Activated naive CD4-positive, alpha-beta T cell treated with anti-CD3 and anti-CD28 coated beads, Interleukin-2, amount 50 U/mL, for 72 hours (primary cell): ENCODE data around the gene C2orf81. TPM values are rescaled to one million over a fixed set of nuclear protein-coding genes. Genes with fewer than 3 reads are reported as not detected.

Source experiments
- ATAC-seq, 2 donors: fragments of 150-1000 bp; cut with Tn5 transposase; 2 replicates each; pipeline ENCODE4 v1.10.0; 2021; ENCODE audit warnings: mild to moderate bottlenecking in 2 of 2, moderate library complexity in 2 of 2
- DNase-seq, 2 donors: peaks; one replicate each; pipeline ENCODE4 v3.0.0; 2021 to 2022; ENCODE audit warnings: low spot score in 2 of 2
- H3K27ac Mint-ChIP-seq, 2 donors: one replicate each; pipeline ENCODE4 v1.8.0; 2022; ENCODE audit warnings: mild to moderate bottlenecking in 2 of 2, mixed read lengths in 2 of 2
- H3K36me3 Mint-ChIP-seq, 2 donors: one replicate each; pipeline ENCODE4 v1.8.0; 2022; ENCODE audit warnings: mixed read lengths in 2 of 2
- H3K9me3 Mint-ChIP-seq, 2 donors: one replicate each; pipeline ENCODE4 v1.8.0; 2022; ENCODE audit warnings: mixed read lengths in 2 of 2
- total RNA-seq, 2 donors: library from RNA; stranded (reverse); gene quantifications; one replicate each; pipeline ENCODE4 v1.2.3, GENCODE V29; 2022

The C2orf81 gene
- total RNA-seq, 2 donors from 2014 or later = 2.1 to 6.4 TPM

- DNase-seq = peak in 1 of 2 donors; percentile 22
- Mint-ChIP-seq H3K27ac (peak overlapping the region in 1 of 2 donors; percentile 49), H3K36me3 (no peaks in the 10 kb centered on the region), H3K9me3 (no peaks in the 10 kb centered on the region)
- peak; percentile 29 to 39 for ATAC-seq
Observed at GRCh38 chr2:74415762-74416395, 5.5 kb downstream of the C2orf81 start.

DNA sequence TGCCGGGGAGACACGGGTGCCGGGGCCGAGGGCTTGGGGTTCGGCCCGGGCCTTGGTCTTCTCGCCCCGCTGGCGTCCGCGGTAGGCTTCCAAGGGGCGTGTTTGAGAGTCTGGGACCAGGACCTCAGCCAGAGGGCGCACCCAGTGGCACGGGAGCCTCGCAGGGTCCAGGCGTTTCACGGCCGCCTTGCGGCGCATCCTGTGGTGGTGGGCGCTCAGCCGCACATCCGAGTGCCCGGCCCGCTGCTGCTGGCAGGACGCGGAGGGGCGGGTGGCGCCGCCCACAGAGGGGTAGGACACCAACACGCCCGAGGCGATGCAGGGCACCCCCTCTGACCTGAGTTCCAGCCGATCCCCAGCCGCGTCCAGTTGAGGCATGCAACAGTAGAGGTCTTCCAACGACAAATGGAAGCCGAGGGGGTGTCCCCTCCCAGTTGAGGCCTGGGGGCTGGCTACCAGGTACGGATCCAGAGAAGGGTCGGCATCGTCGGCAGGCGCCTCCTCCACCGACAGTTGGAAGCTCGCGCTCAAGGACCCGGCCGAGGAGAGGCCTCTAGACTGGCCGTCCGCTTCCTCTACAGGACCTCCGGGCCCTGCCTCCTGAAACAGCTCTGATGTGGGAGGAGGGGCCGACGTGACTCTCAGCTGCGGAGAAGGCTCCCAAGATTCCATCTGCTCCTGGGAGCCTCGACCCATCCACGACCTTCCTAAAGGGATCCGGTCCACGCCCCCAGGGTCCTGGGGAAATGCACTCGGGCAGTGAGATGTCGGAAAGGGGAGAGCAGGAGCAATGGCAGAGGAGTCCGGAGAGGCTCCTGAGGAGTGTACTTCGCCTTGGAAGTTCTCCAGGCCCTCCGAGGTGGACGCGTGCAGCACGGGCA, 6.3 kb downstream of the C2orf81 start:
- Mint-ChIP-seq H3K36me3 (no peaks in the 10 kb centered on the region), H3K9me3 (no peaks in the 10 kb centered on the region), H3K27ac (peak overlapping the region in 1 of 2 donors; percentile 49)
- ATAC-seq (peak; percentile 56 to 64), DNase-seq (peak in 1 of 2 donors; percentile 28)

- no peak for DNase-seq
- H3K27ac Mint-ChIP-seq = no peak overlapping the region
- no peak for ATAC-seq
- H3K36me3 Mint-ChIP-seq = no peaks in the 10 kb centered on the region
- H3K9me3 Mint-ChIP-seq = no peaks in the 10 kb centered on the region
Observed at GRCh38 chr2:74414441-74414840, 7.0 kb downstream of the C2orf81 start.

DNA sequence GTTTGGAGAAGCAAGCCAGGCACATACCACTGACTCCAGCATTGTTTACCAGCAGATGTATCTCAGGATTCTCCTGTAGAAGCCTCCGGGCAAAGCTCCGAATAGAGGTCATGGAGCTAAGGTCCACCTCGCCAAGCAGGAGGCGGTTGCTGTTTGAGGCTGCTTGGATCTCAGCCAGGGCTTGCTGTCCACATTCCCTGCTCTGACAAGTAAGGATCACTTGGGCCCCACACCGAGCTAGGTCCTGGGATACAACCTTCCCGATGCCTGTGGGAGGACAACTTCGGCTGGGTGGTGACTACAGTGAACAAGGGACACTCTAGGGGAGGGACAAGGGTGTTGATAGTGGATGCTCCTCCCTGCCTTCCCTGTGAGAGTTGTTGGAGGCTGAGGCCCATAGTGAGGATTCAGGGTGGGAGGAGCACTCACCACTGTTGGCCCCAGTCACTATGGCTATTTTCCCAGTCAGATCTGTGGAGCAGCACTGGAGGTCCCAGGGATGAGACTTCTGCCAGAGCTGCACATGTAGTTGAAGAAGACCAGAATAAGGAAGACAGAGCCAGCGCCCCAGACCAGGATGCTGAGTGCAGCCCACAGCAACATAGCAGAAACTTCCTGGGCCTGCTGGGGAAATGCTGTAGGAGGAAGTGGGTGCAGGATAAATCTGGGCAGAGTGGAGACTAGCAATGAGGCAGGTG, 8.3 kb downstream of the C2orf81 start:
- Mint-ChIP-seq H3K36me3 (no peaks in the 10 kb centered on the region), H3K9me3 (no peaks in the 10 kb centered on the region), H3K27ac (no peak overlapping the region)
- no peak for DNase-seq
- no peak for ATAC-seq

DNA sequence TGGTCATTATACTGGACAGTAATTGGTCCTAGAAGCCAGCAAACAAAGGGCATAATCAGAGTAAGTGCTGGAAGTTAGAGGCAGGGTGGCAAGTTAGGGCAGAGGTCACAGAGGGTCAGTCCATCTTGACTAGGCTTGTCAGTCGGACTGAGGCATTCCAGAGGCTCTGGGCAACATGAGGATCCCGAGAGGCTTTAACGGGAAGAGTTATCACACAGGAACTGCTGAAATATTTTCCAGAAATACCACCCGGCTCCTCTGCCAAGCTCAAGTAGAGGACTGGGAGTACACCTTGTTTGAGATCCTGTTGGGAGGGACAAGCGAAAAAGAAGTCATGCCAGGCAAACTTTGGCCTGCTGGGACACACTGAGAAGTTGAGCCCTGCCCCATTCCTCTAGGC, 13.7 kb downstream of the C2orf81 start:
- Mint-ChIP-seq H3K27ac (no peak overlapping the region), H3K36me3 (no peaks in the 10 kb centered on the region), H3K9me3 (no peaks in the 10 kb centered on the region)
- DNase-seq (no peak), ATAC-seq (no peak)

DNA sequence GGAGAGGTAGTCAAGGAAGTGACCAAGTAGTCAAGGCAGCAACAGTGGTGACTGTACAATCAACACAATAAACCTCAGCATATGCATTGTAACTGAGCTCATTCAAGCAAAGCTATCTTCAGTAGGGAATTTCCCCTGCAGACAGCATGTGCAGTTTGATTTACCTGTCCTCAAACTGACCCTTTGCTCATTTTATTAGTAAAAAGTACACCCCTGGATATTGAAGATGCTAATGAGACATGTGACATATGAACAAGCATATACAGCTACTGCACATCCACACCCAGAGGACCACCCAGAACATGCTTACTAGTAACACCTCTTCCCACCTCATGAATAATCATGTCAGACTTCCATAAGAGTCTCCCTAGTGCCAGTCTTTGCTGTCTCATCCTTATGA, 15.4 kb downstream of the C2orf81 start:
- no peak for ATAC-seq
- DNase-seq = no peak
- H3K36me3 Mint-ChIP-seq = no peaks in the 10 kb centered on the region
- no peaks in the 10 kb centered on the region for H3K9me3 Mint-ChIP-seq
- H3K27ac Mint-ChIP-seq = no peak overlapping the region

GRCh38 chr2:74401891-74402290, 19.5 kb downstream of the C2orf81 start:
- Mint-ChIP-seq H3K27ac (no peak overlapping the region), H3K9me3 (no peaks in the 10 kb centered on the region), H3K36me3 (no peaks in the 10 kb centered on the region)
- ATAC-seq (no peak), DNase-seq (no peak)

- DNase-seq = no peak
- ATAC-seq = peak; percentile 29 to 62
- no peaks in the 10 kb centered on the region for H3K36me3 Mint-ChIP-seq
- no peak overlapping the region for H3K27ac Mint-ChIP-seq
- no peaks in the 10 kb centered on the region for H3K9me3 Mint-ChIP-seq
Observed at GRCh38 chr2:74399785-74400184, 21.6 kb downstream of the C2orf81 start.

- ATAC-seq (no peak), DNase-seq (no peak)
- Mint-ChIP-seq H3K9me3 (no peaks in the 10 kb centered on the region), H3K36me3 (no peaks in the 10 kb centered on the region), H3K27ac (no peak overlapping the region)
Observed at GRCh38 chr2:74396149-74396548, 25.3 kb downstream of the C2orf81 start.

DNA sequence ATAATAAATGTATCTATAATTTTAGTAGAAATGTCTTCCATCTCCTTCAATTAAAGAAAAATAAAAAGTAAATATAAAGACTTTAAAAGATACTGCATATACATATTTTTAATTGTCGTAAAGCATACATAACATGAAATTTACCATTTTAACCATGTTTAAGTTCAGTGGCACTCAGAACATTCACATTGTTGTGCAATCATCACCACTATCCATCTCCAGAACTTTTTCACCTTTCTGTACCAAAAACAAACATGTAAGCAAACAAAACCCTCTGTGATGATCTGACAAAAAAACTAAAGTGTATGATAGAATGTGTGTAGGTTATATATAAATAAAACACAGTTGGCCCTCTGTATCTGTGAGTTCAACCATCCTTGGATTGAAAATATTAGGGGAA, 27.9 kb downstream of the C2orf81 start:
- ATAC-seq (no peak), DNase-seq (no peak)
- H3K36me3 Mint-ChIP-seq = no peaks in the 10 kb centered on the region
- no peak overlapping the region for H3K27ac Mint-ChIP-seq
- H3K9me3 Mint-ChIP-seq = no peaks in the 10 kb centered on the region

DNA sequence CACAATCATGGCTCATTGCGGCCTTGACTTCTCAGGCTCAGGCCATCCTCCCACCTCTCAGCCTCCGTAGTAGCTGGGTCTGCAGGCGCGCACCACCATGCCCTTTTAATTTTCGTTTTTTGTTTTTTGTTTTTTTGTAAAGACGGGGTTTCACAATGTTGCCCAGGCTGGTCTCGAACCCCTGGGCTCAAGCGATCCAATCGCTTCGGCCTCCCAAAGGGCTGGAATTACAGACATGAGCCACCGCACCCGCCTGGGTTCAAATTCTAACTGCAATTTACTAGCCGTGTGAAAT, 29.0 kb downstream of the C2orf81 start:
- ATAC-seq = no peak
- no peaks in the 10 kb centered on the region for H3K36me3 Mint-ChIP-seq
- DNase-seq = no peak
- peak overlapping the region; percentile 16 to 95 for H3K27ac Mint-ChIP-seq
- no peaks in the 10 kb centered on the region for H3K9me3 Mint-ChIP-seq

GRCh38 chr2:74391580-74392448, 29.6 kb downstream of the C2orf81 start:
- H3K36me3 Mint-ChIP-seq = no peaks in the 10 kb centered on the region
- peak overlapping the region; percentile 95 to 99 for H3K27ac Mint-ChIP-seq
- peak; percentile 72 to 81 for ATAC-seq
- no peaks in the 10 kb centered on the region for H3K9me3 Mint-ChIP-seq
- DNase-seq = peak; percentile 92 to 98

- peak overlapping the region; percentile 91 to 95 for H3K27ac Mint-ChIP-seq
- ATAC-seq = peak; percentile 23 to 68
- H3K9me3 Mint-ChIP-seq = no peaks in the 10 kb centered on the region
- no peak for DNase-seq
- no peaks in the 10 kb centered on the region for H3K36me3 Mint-ChIP-seq
Observed at GRCh38 chr2:74391209-74391579, 30.2 kb downstream of the C2orf81 start.

- DNase-seq (no peak), ATAC-seq (no peak)
- no peaks in the 10 kb centered on the region for H3K9me3 Mint-ChIP-seq
- H3K27ac Mint-ChIP-seq = peak overlapping the region in 1 of 2 donors; percentile 13
- no peaks in the 10 kb centered on the region for H3K36me3 Mint-ChIP-seq
Observed at GRCh38 chr2:74390606-74391005, 30.8 kb downstream of the C2orf81 start.

- ATAC-seq = peak; percentile 13 to 64
- Mint-ChIP-seq H3K36me3 (no peaks in the 10 kb centered on the region), H3K9me3 (no peaks in the 10 kb centered on the region), H3K27ac (no peak overlapping the region)
- no peak for DNase-seq
Observed at GRCh38 chr2:74387346-74387745, 34.1 kb downstream of the C2orf81 start.

GRCh38 chr2:74385396-74385795, 36.0 kb downstream of the C2orf81 start:
- ATAC-seq (no peak), DNase-seq (no peak)
- Mint-ChIP-seq H3K9me3 (no peaks in the 10 kb centered on the region), H3K27ac (no peak overlapping the region), H3K36me3 (no peaks in the 10 kb centered on the region)

DNA sequence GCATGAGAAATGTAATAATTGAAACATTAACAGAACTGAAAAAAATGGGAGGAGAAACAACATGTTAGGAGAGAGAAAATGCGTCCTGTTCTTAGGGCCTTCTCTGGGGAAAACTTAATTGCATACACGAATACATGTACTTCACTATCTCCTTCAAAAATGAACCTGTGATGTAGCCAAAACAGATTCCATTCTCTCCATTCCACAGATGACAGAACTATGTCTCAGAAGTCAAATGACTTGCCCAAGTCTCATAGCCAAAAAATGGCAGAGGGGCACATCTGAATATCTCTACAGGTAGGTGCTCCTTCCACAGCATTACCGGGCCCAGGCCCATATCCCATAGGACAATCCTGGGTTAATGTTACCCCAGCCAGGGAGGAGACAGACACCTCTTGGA, 37.4 kb downstream of the C2orf81 start:
- ATAC-seq = no peak
- Mint-ChIP-seq H3K36me3 (no peaks in the 10 kb centered on the region), H3K27ac (no peak overlapping the region), H3K9me3 (no peaks in the 10 kb centered on the region)
- no peak for DNase-seq
